CD4-positive, alpha-beta memory T cell (primary cell): Measurements from ENCODE around the gene ABRAXAS1. TPM values are rescaled to one million over a fixed set of nuclear protein-coding genes. Genes with fewer than 3 reads are reported as not detected.
"Not testable (repeated sequence)": the region's sequence is repeated elsewhere in the genome, so short reads cannot be mapped to it uniquely, and the experiment has no call there.

Experiments
- CTCF ChIA-PET: fragments of 350-600 bp; sonication (Branson Sonifier 250); formaldehyde crosslinking; loops from one replicate; lab custom pipeline; 2021; ENCODE audit warnings: inconsistent platforms; ENCODE audit not compliant: partially characterized antibody; lab: Charles Lee
- POLR2A ChIA-PET: fragments of 350-600 bp; sonication (Branson Sonifier 250); formaldehyde crosslinking; loops from one replicate; lab custom pipeline; 2021; ENCODE audit not compliant: partially characterized antibody; lab: Charles Lee
- DNase-seq, 5 donors: peaks; one replicate each; pipeline versions ENCODE4 v3.0.0 to v3.0.0-alpha.2; 2020 to 2022; ENCODE audit warnings: mixed read lengths in 1 of 5
- H3K27ac ChIP-seq: one replicate; pipeline ENCODE4 v1.7.0; 2013; ENCODE audit warnings: low read depth, low read length
- H3K27me3 ChIP-seq: 2 replicates; pipeline ENCODE4 v1.7.0; 2013; ENCODE audit warnings: mild to moderate bottlenecking, low read length, moderate library complexity; ENCODE audit not compliant: insufficient read depth
- H3K36me3 ChIP-seq: 2 replicates; pipeline ENCODE4 v1.7.0; 2013; ENCODE audit warnings: mild to moderate bottlenecking, low read length, moderate library complexity; ENCODE audit not compliant: insufficient read depth
- H3K4me1 ChIP-seq: 2 replicates; pipeline ENCODE4 v1.7.0; 2013; ENCODE audit warnings: mild to moderate bottlenecking, low read length, moderate library complexity; ENCODE audit not compliant: insufficient read depth
- H3K4me3 ChIP-seq, 2 donors: one replicate each; pipeline ENCODE4 v1.7.0; 2013; ENCODE audit warnings: low read length in 2 of 2, mild to moderate bottlenecking in 1 of 2
- H3K9me3 ChIP-seq, 2 donors: one replicate each; pipeline ENCODE4 v1.7.0; 2013; ENCODE audit warnings: low read length in 2 of 2, control low read depth in 1 of 2; ENCODE audit not compliant: control insufficient read depth in 1 of 2
- H3K27ac Mint-ChIP-seq, 7 donors: one replicate each; pipeline ENCODE4 v1.8.0; 2020 to 2021; ENCODE audit warnings: mixed read lengths in 7 of 7, mild to moderate bottlenecking in 6 of 7, inconsistent platforms in 3 of 7, moderate library complexity in 3 of 7
- H3K27me3 Mint-ChIP-seq, 2 donors: one replicate each; pipeline ENCODE4 v1.8.0; 2020 to 2021; ENCODE audit warnings: mixed read lengths in 2 of 2
- H3K36me3 Mint-ChIP-seq, 2 donors: one replicate each; pipeline ENCODE4 v1.8.0; 2020 to 2021; ENCODE audit warnings: mixed read lengths in 2 of 2, inconsistent platforms in 1 of 2, mild to moderate bottlenecking in 1 of 2
- H3K4me1 Mint-ChIP-seq, 4 donors: one replicate each; pipeline ENCODE4 v1.8.0; 2020 to 2021; ENCODE audit warnings: mixed read lengths in 4 of 4, mild to moderate bottlenecking in 1 of 4
- H3K4me3 Mint-ChIP-seq, 8 donors: one replicate each; pipeline ENCODE4 v1.8.0; 2020 to 2021; ENCODE audit warnings: mixed read lengths in 8 of 8, mild to moderate bottlenecking in 7 of 8, moderate library complexity in 6 of 8, inconsistent platforms in 3 of 8
- H3K9me3 Mint-ChIP-seq, 8 donors: one replicate each; pipeline ENCODE4 v1.8.0; 2020 to 2021; ENCODE audit warnings: mixed read lengths in 8 of 8, mild to moderate bottlenecking in 5 of 8, inconsistent platforms in 3 of 8, moderate library complexity in 1 of 8
- intact Hi-C: fragments of 100-400 bp; cut with micrococcal nuclease; formaldehyde crosslinking; loops from one replicate; pipeline ENCODE4 v1.15.1; 2023
- polyA plus RNA-seq, 2 donors: library from polyadenylated mRNA; unstranded; fragments of 300-500 nt; fragmentation: Illumina TruSeq; gene quantifications; one replicate each; pipeline ENCODE4 v1.2.3, GENCODE V29; 2021
- total RNA-seq, 2 experiments: library from RNA; stranded (reverse); gene quantifications; one replicate each; pipeline ENCODE4 v1.2.3, GENCODE V29; 2021

Gene ABRAXAS1
- total RNA-seq: 10 to 100 TPM; 35.9 to 36.7 TPM
- 10 to 100 TPM; 10.6 to 15.4 TPM for polyA plus RNA-seq

- Histone ChIP-seq H3K9me3 (no peaks in the 10 kb centered on the region), H3K4me1 (peaks cover 23% of the 10 kb centered on the region), H3K27me3 (no peaks in the 10 kb centered on the region), H3K36me3 (no peaks in the 10 kb centered on the region), H3K4me3 (peak within 1 kb of the TSS; percentile 67 to 79), H3K27ac (peak within 1 kb of the TSS; percentile 68)
- Mint-ChIP-seq H3K4me3 (peak within 1 kb of the TSS; percentile 91 to 100 (median 96)), H3K27me3 (peaks cover 0 to 2% of the 10 kb centered on the region in 2 donors), H3K4me1 (peaks cover 18 to 36% (median 27%) of the 10 kb centered on the region in 4 donors), H3K36me3 (peaks cover 3 to 10% of the 10 kb centered on the region in 2 donors), H3K27ac (peak within 1 kb of the TSS; percentile 95 to 98 (median 97)), H3K9me3 (no peaks in the 10 kb centered on the region)
- CTCF ChIA-PET: interaction anchor here (0.7 to 2.0 kb wide), 9 partner anchors 19 to 160 kb away, joined by 3 to 6 read pairs (median 3); partner anchors contain the start of gene HELQ
- POLR2A ChIA-PET: interaction anchor here (0.7 to 4.5 kb wide), 15 partner anchors 9 to 1111 kb away, joined by 3 to 62 read pairs (median 5); partner anchors contain the start of genes COPS4, GPAT3, HELQ and HNRNPD
- DNase-seq: peak; percentile 93 to 96 (median 95)
- intact Hi-C loops: loop anchor here (1.0 to 10.0 kb wide), 5 partner anchors 29 to 1200 kb away; partner anchors contain the start of genes GPAT3 and HELQ
Measured at GRCh38 chr4:83484500-83485461, at the start of gene ABRAXAS1. ABRAXAS1 (minus strand) TSS chr4:83485100; CDS start chr4:83485072, 28 bp downstream.

DNA sequence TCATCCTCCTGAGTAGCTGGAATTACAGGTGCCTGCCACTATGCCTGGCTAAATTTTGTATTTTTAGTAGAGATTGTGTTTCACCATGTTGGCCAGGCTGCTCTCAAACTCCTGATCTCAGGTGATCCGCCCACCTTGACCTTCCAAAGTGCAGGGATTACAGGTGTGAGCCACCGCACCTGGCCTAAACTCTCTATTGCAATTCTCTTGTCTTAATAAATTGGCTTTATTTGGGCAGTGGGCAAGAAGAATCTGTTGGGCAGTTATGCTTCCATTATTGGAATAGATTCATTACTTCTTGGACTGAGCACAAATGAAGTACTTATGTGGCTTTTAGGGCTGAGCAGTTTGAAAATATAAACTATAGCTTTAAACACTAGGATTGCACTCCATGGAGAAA, 42.8 kb upstream of the ABRAXAS1 start:
- no peaks in the 10 kb centered on the region for H3K4me1 ChIP-seq
- H3K27ac ChIP-seq: no peak overlapping the region
- Mint-ChIP-seq H3K4me3 (no peak overlapping the region), H3K27ac (no peak overlapping the region), H3K36me3 (no peaks in the 10 kb centered on the region), H3K4me1 (no peaks in the 10 kb centered on the region), H3K9me3 (peaks cover 0 to 6% (median 0%) of the 10 kb centered on the region in 8 donors), H3K27me3 (peaks cover 11% of the 10 kb centered on the region in 2 donors)
- no peak overlapping the region for H3K4me3 ChIP-seq
- H3K9me3 ChIP-seq: no peaks in the 10 kb centered on the region
- CTCF ChIA-PET: interaction anchor here (1.1 kb wide), 1 partner anchor 8 kb away, joined by 3 read pairs; no protein-coding TSS in a partner anchor
- peaks cover 3% of the 10 kb centered on the region for H3K27me3 ChIP-seq
- no peaks in the 10 kb centered on the region for H3K36me3 ChIP-seq
- POLR2A ChIA-PET: no interaction called here
- intact Hi-C loops: no loop called here
- no peak for DNase-seq

DNA sequence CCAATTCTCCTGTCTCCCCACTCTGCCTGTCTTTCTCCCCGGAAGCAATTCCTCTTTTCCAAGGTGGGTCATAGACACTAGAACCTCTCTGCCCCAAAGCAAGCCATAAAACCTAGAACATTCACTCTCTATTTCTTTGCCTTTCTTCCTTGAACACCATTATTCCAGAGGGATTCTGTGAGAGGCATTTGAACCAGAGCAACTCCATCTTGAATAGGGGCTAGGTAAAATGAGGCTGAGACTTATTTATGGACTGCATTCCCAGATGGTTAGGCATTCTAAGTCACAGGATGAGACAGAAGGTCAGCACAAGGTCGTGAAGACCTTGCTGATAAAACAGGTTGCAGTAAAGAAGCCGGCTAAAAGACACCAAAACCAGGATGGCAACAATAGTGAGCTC, 37.3 kb upstream of the ABRAXAS1 start:
- Histone ChIP-seq H3K4me1 (no peaks in the 10 kb centered on the region), H3K27ac (no peak overlapping the region)
- intact Hi-C loops: no loop called here

GRCh38 chr4:83516042-83516772, 31.3 kb upstream of the ABRAXAS1 start:
- ChIA-PET POLR2A (no interaction called here), CTCF (no interaction called here)
- Mint-ChIP-seq H3K27me3 (no peaks in the 10 kb centered on the region), H3K4me1 (no peaks in the 10 kb centered on the region), H3K4me3 (no peak overlapping the region), H3K27ac (no peak overlapping the region), H3K36me3 (no peaks in the 10 kb centered on the region), H3K9me3 (no peaks in the 10 kb centered on the region)
- DNase-seq: no peak
- H3K4me1 ChIP-seq: no peaks in the 10 kb centered on the region
- H3K9me3 ChIP-seq: no peaks in the 10 kb centered on the region
- intact Hi-C loops: no loop called here
- H3K4me3 ChIP-seq: no peak overlapping the region
- no peak overlapping the region for H3K27ac ChIP-seq
- no peaks in the 10 kb centered on the region for H3K36me3 ChIP-seq
- no peaks in the 10 kb centered on the region for H3K27me3 ChIP-seq

More for the DNA sequence above, 37.3 kb upstream of the ABRAXAS1 start:
- POLR2A ChIA-PET: no interaction called here
- Mint-ChIP-seq H3K4me3 (no peak overlapping the region), H3K4me1 (no peaks in the 10 kb centered on the region), H3K27ac (no peak overlapping the region), H3K36me3 (no peaks in the 10 kb centered on the region), H3K9me3 (peaks cover 0 to 3% (median 0%) of the 10 kb centered on the region in 8 donors), H3K27me3 (peaks cover 5 to 10% of the 10 kb centered on the region in 2 donors)
- Histone ChIP-seq H3K4me3 (no peak overlapping the region), H3K9me3 (no peaks in the 10 kb centered on the region), H3K27me3 (no peaks in the 10 kb centered on the region), H3K36me3 (no peaks in the 10 kb centered on the region)
- DNase-seq: no peak
- CTCF ChIA-PET: no interaction called here

- Histone ChIP-seq H3K36me3 (no peaks in the 10 kb centered on the region), H3K9me3 (no peaks in the 10 kb centered on the region), H3K4me1 (no peaks in the 10 kb centered on the region), H3K27ac (no peak overlapping the region), H3K4me3 (no peak overlapping the region), H3K27me3 (no peaks in the 10 kb centered on the region)
- DNase-seq: no peak
- no peaks in the 10 kb centered on the region for H3K27me3 Mint-ChIP-seq
- H3K27ac Mint-ChIP-seq: no peak overlapping the region
- H3K36me3 Mint-ChIP-seq: no peaks in the 10 kb centered on the region
- intact Hi-C loops: no loop called here
- CTCF ChIA-PET: interaction anchor here (1.1 to 4.4 kb wide), 7 partner anchors 9 to 132 kb away, joined by 3 to 93 read pairs (median 4); no protein-coding TSS in a partner anchor
- H3K9me3 Mint-ChIP-seq: no peaks in the 10 kb centered on the region
- peaks cover 0 to 3% (median 1%) of the 10 kb centered on the region in 4 donors for H3K4me1 Mint-ChIP-seq
- H3K4me3 Mint-ChIP-seq: no peak overlapping the region
- POLR2A ChIA-PET: no interaction called here
Measured at GRCh38 chr4:83510442-83510841, 25.5 kb upstream of the ABRAXAS1 start.

DNA sequence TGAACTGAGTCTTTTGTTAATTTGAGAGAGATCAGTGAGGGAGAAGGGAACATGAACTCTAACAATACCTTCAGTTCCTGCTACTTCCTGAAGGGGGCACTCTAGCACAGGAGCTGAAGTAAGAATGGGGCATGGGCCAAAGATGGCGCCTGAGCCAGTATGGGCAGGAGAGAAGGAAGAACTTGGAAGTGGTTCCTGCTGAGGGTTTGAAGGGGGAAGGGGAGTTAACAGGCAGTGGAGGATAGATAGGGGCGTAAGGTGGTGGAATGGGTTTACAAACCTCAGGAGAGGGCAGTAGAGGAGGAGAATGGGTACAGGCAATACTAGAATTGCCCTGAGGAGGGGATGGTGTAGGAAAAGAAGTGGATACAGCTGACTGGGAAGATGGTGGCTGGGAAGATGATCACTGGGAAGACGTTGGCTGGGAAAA, 24.3 kb upstream of the ABRAXAS1 start:
- DNase-seq: peak; percentile 54 to 61 (median 59)
- H3K36me3 ChIP-seq, H3K27me3 Mint-ChIP-seq, H3K4me3 Mint-ChIP-seq, H3K4me3 ChIP-seq, POLR2A ChIA-PET, H3K9me3 ChIP-seq, H3K36me3 Mint-ChIP-seq, H3K27me3 ChIP-seq, H3K27ac ChIP-seq, H3K4me1 ChIP-seq, H3K9me3 Mint-ChIP-seq: not testable (repeated sequence)
- CTCF ChIA-PET: interaction anchor here (0.7 to 4.4 kb wide), 10 partner anchors 11 to 133 kb away, joined by 3 to 93 read pairs (median 4); partner anchors contain the start of genes ABRAXAS1 and GPAT3
- Mint-ChIP-seq H3K27ac (peak overlapping the region in 1 of 7 donors; percentile 7), H3K4me1 (peaks cover 8 to 13% (median 10%) of the 10 kb centered on the region in 4 donors)
- intact Hi-C loops: loop anchor here (1.0 kb wide), 3 partner anchors 27 to 131 kb away; partner anchors contain the start of gene GPAT3
